Measurements from ENCODE around the gene ATP9B.

Gene ATP9B

DNA sequence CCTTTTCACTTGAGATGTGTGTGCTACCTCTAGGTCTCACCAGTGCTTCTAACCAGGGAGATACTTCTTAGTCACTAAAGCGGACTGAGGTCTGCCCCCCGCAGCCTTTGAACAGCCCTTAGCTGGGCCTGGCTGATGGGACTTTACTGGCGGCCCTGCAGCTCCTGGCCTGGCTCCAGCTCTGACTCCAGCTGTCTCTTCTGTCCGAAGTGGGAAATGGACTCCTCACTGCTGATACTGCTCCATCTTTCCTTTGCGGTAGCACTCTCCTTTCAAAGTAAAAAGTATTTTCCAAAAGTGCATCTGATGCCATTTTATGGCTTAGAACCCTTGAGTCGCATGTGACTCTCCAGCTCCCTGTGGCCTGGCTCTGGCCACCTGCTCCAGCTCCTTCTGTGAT is 64.5 kb downstream of the ATP9B start:
- FAIRE-seq (no peak), DNase-seq (ENCODE audit: insufficient read length, low spot score) (no peak)
- TF ChIP-seq, protein P1, sequence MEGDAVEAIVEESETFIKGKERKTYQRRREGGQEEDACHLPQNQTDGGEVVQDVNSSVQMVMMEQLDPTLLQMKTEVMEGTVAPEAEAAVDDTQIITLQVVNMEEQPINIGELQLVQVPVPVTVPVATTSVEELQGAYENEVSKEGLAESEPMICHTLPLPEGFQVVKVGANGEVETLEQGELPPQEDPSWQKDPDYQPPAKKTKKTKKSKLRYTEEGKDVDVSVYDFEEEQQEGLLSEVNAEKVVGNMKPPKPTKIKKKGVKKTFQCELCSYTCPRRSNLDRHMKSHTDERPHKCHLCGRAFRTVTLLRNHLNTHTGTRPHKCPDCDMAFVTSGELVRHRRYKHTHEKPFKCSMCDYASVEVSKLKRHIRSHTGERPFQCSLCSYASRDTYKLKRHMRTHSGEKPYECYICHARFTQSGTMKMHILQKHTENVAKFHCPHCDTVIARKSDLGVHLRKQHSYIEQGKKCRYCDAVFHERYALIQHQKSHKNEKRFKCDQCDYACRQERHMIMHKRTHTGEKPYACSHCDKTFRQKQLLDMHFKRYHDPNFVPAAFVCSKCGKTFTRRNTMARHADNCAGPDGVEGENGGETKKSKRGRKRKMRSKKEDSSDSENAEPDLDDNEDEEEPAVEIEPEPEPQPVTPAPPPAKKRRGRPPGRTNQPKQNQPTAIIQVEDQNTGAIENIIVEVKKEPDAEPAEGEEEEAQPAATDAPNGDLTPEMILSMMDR (IDR thresholded peaks at IDR 0.05; ENCODE audit: insufficient read depth, missing control alignments): no peak

DNA sequence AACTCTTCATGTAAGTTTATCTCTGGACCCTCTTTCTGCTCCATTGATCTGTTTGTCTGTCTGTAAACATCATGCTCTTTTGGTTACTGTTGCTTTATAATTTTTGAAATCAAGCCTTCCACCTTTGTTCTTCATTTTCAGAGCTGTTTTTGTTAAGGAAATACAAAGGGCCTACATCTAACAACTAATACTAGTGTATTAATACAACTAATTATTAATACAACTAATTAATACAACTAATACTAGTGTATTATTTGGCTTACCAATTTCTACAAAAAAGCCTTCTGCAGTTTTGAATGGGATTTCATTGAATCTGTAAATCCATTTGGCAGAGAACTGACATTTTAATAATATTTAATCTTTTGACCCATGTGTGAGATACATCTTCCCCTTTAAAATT is 66.7 kb downstream of the ATP9B start:
- TF ChIP-seq, protein P1 (IDR thresholded peaks at IDR 0.05; ENCODE audit: insufficient read depth, missing control alignments): no peak
- no peak for DNase-seq (ENCODE audit: insufficient read length, low spot score)

DNA sequence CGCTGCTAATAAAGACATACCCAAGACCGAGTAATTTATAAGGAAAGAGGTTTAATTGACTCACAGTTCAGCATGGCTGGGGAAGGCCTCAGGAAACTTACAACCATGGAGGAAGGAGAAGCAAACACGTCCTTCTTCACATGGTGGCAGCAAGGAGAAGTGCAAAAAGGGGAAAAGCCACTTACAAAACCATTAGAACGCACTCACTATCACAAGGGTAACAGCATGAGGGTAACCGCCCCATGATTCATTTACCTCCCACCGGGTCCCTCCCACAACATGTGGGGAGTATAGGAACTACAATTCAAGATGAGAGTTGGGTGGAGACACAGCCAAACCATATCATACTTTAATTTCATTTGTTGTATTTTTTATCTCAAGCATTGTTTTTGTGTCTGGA is 67.5 kb downstream of the ATP9B start:
- FAIRE-seq (no peak), DNase-seq (ENCODE audit: insufficient read length, low spot score) (no peak)
- TF ChIP-seq, protein P1 (IDR thresholded peaks at IDR 0.05; ENCODE audit: insufficient read depth, missing control alignments): no peak

More for the DNA sequence above, 66.7 kb downstream of the ATP9B start:
- FAIRE-seq: no peak

DNA sequence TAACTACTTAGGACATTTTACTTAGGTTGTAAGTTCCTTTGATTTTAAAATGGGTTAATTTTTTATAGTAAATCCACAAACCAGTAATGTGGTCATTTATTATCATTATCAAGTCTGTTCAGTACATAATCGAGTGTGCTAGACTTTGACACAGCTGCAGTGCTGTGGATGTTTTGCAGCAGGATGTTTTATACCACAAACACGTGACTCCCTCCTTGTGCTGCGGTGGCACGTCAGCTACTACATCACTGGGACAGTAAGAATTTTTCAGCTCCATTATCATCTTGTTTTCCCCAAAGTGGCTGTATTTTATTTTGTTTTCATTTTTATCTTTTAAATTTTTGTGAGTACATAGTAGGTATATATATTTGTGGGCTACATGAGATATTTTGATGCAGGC is 70.0 kb downstream of the ATP9B start:
- no peak for DNase-seq (ENCODE audit: insufficient read length, low spot score)

DNA sequence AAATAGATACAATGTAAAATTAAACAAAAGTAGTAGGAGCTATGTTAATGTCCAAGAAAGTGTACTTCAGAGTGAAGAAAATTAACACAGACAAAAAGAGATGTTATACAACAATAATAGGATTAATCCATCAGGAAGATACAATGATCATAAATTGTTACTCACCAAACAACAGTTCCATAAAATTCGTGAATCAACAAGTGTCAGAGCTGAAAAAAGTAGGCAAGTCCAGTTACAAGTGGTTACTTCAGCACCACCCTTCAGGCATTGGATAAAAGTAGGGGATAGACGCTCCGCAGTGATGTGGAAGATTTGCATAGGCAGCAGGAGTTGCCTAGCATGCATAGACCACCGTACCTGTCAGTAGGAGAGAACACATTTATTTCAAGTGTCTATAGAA is 77.8 kb downstream of the ATP9B start:
- TF ChIP-seq, protein P1 (IDR thresholded peaks at IDR 0.05; ENCODE audit: insufficient read depth, missing control alignments): no peak
- FAIRE-seq: peak; percentile 94
- DNase-seq (ENCODE audit: insufficient read length, low spot score): no peak

More for the DNA sequence above, 70.0 kb downstream of the ATP9B start:
- FAIRE-seq: peak; percentile 86
- TF ChIP-seq, protein P1 (IDR thresholded peaks at IDR 0.05; ENCODE audit: insufficient read depth, missing control alignments): no peak

DNA sequence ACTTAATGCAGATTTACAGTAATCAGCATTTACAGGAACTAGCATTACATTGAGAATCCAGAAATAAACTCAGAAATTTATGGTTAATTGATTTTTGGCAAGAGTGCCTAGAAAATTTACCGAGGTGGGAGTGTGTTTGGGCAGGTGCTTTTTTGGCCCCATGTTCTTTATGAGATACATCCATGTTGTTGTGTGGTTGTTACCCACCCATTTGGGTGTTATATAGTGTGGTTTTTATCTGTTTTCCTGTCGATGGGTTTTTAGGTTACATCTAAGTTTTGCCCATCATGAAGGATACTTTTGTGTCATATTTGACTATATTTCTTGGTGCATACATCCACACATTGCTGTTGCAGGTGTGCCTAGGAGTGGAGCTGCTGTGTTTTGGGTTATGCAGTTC is 82.0 kb downstream of the ATP9B start:
- FAIRE-seq: no peak

DNA sequence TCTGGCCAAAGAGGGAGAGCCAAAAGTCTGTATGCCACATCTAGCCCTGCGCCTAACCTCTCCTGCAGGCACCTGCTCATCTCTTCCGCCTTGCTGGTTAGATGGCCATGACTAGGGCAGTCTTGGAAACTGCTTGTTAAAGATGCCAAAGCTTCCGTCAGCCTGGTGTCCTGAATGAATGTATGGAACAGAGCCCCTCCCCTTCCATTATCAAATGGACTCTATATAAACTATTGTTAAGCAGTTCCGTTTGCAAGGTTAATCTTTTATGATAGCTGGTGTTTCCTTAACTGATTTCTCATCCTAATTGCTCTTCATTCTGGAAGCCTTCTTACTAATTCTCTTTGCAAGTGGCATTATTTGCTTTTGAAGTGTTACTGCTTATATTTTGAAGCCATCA is 87.1 kb downstream of the ATP9B start:
- no peak for DNase-seq (ENCODE audit: insufficient read length, low spot score)
- FAIRE-seq: peak; percentile 76
- TF ChIP-seq, protein P1 (IDR thresholded peaks at IDR 0.05; ENCODE audit: insufficient read depth, missing control alignments): no peak

More for the DNA sequence above, 82.0 kb downstream of the ATP9B start:
- TF ChIP-seq, protein P1 (IDR thresholded peaks at IDR 0.05; ENCODE audit: insufficient read depth, missing control alignments): no peak
- no peak for DNase-seq (ENCODE audit: insufficient read length, low spot score)

All from D721Med (cell line).